GM12864 (cell line): ENCODE data around the gene MRPS2.
"Not testable (repeated sequence)": the region's sequence is repeated elsewhere in the genome, so short reads cannot be mapped to it uniquely, and the experiment has no call there.

Experiments
- DNase-seq: peaks from one replicate; pipeline ENCODE4 v3.0.0-alpha.2; 2011; ENCODE audit warnings: low read depth
- H3K4me3 ChIP-seq: 2 replicates; pipeline ENCODE4 v1.5.1; 2011; ENCODE audit warnings: mild to moderate bottlenecking, low read depth, low read length, control low read depth
- CTCF ChIP-seq: IDR thresholded peaks from 2 replicates; pipeline ENCODE4 v1.5.1; 2011; ENCODE audit warnings: low read depth, mild to moderate bottlenecking, moderate library complexity, low read length, control low read depth, inconsistent platforms; ENCODE audit errors: missing control alignments

Gene MRPS2

GRCh38 chr9:135500525-135501260 lies at the start of gene MRPS2:
Gene MRPS2, plus strand, starts transcription at chr9:135500682. Its CDS starts 29 bp downstream, at chr9:135500711.
- DNase-seq, result peak; percentile 38
- H3K4me3 ChIP-seq, result peak within 1 kb of the TSS; percentile 81
- TF ChIP-seq CTCF, result peak; percentile 85

- DNase-seq, result no peak
- no peak for TF ChIP-seq CTCF
- H3K4me3 ChIP-seq, result no peak overlapping the region
Observed at GRCh38 chr9:135450956-135451355, 49.5 kb upstream of the MRPS2 start.

GRCh38 chr9:135451909-135452308 lies 48.6 kb upstream of the MRPS2 start:
- DNase-seq, H3K4me3 ChIP-seq: not testable (repeated sequence)

GRCh38 chr9:135454737-135455136 lies 45.7 kb upstream of the MRPS2 start:
- no peak for TF ChIP-seq CTCF
- DNase-seq, result no peak

GRCh38 chr9:135455401-135456030 lies 45.0 kb upstream of the MRPS2 start:
- no peak for DNase-seq
- no peak overlapping the region for H3K4me3 ChIP-seq
- TF ChIP-seq CTCF, result no peak

More at GRCh38 chr9:135454737-135455136, 45.7 kb upstream of the MRPS2 start:
- no peak overlapping the region for H3K4me3 ChIP-seq

GRCh38 chr9:135456436-135457104 lies 43.9 kb upstream of the MRPS2 start:
- no peak for TF ChIP-seq CTCF
- DNase-seq, result no peak
- no peak overlapping the region for H3K4me3 ChIP-seq

GRCh38 chr9:135458478-135458877 lies 42.0 kb upstream of the MRPS2 start:
- not testable (repeated sequence) for H3K4me3 ChIP-seq, DNase-seq
